Right lobe of liver (tissue), 6 donors: ENCODE results near the gene TAS2R40. TPM values are rescaled to one million over a fixed set of nuclear protein-coding genes. Genes with fewer than 3 reads are reported as not detected.
"Not testable (repeated sequence)": the region's sequence is repeated elsewhere in the genome, so short reads cannot be mapped to it uniquely, and the experiment has no call there.

Experiments used
- ATAC-seq, 4 donors: fragments of 200-7000 bp; cut with Tn5 transposase; one replicate each; pipeline ENCODE4 v1.9.1; 2020; ENCODE audit warnings: mild to moderate bottlenecking in 4 of 4, moderate library complexity in 4 of 4
- DNase-seq, 3 donors: peaks; one replicate each; pipeline ENCODE4 v3.0.0-alpha.2; 2020
- H3K27ac ChIP-seq, 3 donors: fragments of 200-600 bp; one replicate each; pipeline ENCODE4 v1.8.0; 2022
- H3K27me3 ChIP-seq, 2 donors: fragments of 200-600 bp; one replicate each; pipeline ENCODE4 v1.8.0; 2022
- H3K36me3 ChIP-seq, 4 donors: fragments of 200-600 bp; sonication (generic) in 1 of 4; one replicate each; pipeline versions ENCODE4 v1.5.1 to v1.8.0; 2017 to 2022; ENCODE audit warnings: control low read depth in 1 of 4
- H3K4me1 ChIP-seq, 4 donors: fragments of 200-600 bp; sonication (generic) in 1 of 4; one replicate each; pipeline versions ENCODE4 v1.5.1 to v1.8.0; 2017 to 2022; ENCODE audit warnings: control low read depth in 1 of 4
- H3K4me3 ChIP-seq, 3 donors: fragments of 200-600 bp; one replicate each; pipeline ENCODE4 v1.8.0; 2022
- H3K9me3 ChIP-seq, 4 donors: fragments of 200-600 bp; sonication (generic) in 1 of 4; one replicate each; pipeline versions ENCODE4 v1.5.1 to v1.8.0; 2017 to 2022; ENCODE audit warnings: control low read depth in 1 of 4
- POLR2A ChIP-seq: fragments of 450-650 bp; IDR thresholded peaks from one replicate; pipeline ENCODE4 v1.6.1; 2017; ENCODE audit warnings: antibody characterized with exemption, mild to moderate bottlenecking
- WGBS: methylation state at CpG from one replicate; pipeline ENCODE4 v1.1.6; 2018; ENCODE audit warnings: low coverage, low lambda C conversion rate; ENCODE audit not compliant: insufficient coverage; ENCODE audit errors: missing lambda C conversion rate; 5-methylcytosine and 5-hydroxymethylcytosine counted together
- intact Hi-C, 2 donors: fragments of 100-400 bp; cut with DNase I; formaldehyde crosslinking; loops; one replicate each; pipeline versions ENCODE4 v1.11.2 to v1.14.1; 2022
- total RNA-seq, 6 experiments: library from RNA; depleted of rRNA in 2 of 6; stranded (reverse); fragments of >200 nt in 2 of 6; fragmentation: NEBNext Ultra II Directional in 3 of 6; extraction: Animal tissue kit (Norgen Biotek cat#: 25700) in 3 of 6; gene quantifications; one replicate each; pipeline versions ENCODE4 v1.1.0 to v1.2.4, GENCODE V29; 2016 to 2023
- TF ChIP-seq, protein P1 (sequence below), 4 donors: fragments of 200-600 bp in 3 of 4; fragments of 450-650 bp in 1 of 4; IDR thresholded peaks; one replicate each; pipeline versions ENCODE4 v1.5.1 to v1.8.0; 2016 to 2022; ENCODE audit warnings: antibody characterized with exemption in 4 of 4, mild to moderate bottlenecking in 2 of 4
- donor health status: DM: no; HTN: yes; CAD: no.
- donor health status: DM: no; HTN: no; CAD: no.
- donor health status: DM: no; HTN: no; CAD: no.
- donor health status: DM: no; HTN: yes; CAD: no.
- donor health status: DM: no; HTN: yes; CAD: no.

Gene TAS2R40
- total RNA-seq, 6 experiments from 2014 or later = not detected

DNA sequence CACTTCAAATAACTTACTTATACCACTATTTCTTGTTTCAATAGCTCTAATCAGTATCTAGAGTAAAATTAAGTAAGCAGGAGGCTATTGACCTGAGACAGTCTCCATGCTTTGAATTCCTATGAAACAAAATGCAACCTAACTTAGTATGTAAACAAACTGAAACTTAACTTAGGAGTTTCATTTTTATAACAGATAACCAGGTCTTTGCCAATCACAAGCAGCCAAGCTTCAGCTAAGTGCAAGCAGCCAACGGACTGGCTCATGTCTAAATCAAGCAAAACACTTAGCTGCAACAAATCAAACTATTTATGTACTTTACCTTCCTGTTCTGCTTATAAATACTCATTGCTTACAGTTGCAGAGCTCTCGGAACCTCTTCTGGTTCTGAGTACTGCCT, 37.0 kb downstream of the TAS2R40 start:
- Histone ChIP-seq H3K4me1 (peaks cover 0 to 23% (median 0%) of the 10 kb centered on the region in 4 donors), H3K27ac (peak overlapping the region in 2 of 3 donors; percentile 30 to 70), H3K4me3 (peak overlapping the region in 1 of 3 donors; percentile 9), H3K27me3 (no peaks in the 10 kb centered on the region), H3K36me3 (no peaks in the 10 kb centered on the region), H3K9me3 (no peaks in the 10 kb centered on the region)
- intact Hi-C loops = no loop called here
- TF ChIP-seq, protein P1, sequence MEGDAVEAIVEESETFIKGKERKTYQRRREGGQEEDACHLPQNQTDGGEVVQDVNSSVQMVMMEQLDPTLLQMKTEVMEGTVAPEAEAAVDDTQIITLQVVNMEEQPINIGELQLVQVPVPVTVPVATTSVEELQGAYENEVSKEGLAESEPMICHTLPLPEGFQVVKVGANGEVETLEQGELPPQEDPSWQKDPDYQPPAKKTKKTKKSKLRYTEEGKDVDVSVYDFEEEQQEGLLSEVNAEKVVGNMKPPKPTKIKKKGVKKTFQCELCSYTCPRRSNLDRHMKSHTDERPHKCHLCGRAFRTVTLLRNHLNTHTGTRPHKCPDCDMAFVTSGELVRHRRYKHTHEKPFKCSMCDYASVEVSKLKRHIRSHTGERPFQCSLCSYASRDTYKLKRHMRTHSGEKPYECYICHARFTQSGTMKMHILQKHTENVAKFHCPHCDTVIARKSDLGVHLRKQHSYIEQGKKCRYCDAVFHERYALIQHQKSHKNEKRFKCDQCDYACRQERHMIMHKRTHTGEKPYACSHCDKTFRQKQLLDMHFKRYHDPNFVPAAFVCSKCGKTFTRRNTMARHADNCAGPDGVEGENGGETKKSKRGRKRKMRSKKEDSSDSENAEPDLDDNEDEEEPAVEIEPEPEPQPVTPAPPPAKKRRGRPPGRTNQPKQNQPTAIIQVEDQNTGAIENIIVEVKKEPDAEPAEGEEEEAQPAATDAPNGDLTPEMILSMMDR (IDR thresholded peaks at IDR 0.05) = no peak
- TF ChIP-seq POLR2A = no peak
- ATAC-seq (peak; percentile 46 to 61 (median 52)), DNase-seq (peak in 1 of 3 donors; percentile 68)
- WGBS = 5% methylated on average over 2 of the region's 2 CpGs

DNA sequence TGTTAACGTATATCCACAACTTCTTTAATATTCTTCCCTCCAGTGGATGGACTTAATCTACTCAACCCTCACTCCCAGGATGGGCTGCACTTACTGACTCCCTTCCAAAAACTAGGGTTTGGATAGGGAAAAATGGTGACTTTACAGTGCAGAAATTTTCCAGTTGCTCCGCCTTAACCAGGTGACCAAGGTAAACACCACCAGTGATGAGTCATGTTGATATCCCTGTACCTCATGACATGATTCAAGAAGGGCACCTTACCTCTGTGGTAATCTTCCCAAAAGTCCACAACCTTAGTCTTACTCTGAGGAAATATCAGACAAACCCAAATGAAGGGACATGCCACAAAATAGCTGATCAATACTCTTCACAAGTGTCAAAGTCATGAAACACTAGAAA, 37.9 kb downstream of the TAS2R40 start:
- H3K4me3 ChIP-seq = no peak overlapping the region
- no peak for DNase-seq
- intact Hi-C loops = no loop called here
- peaks cover 0 to 1% (median 0%) of the 10 kb centered on the region in 4 donors for H3K36me3 ChIP-seq
- 62% methylated on average over 2 of the region's 2 CpGs for WGBS
- ATAC-seq = peak in 3 of 4 donors; percentile 41 to 63 (median 41)
- H3K4me1 ChIP-seq = peaks cover 0 to 31% (median 3%) of the 10 kb centered on the region in 4 donors
- peak overlapping the region; percentile 12 to 70 (median 30) for H3K27ac ChIP-seq
- TF ChIP-seq, protein P1 (IDR thresholded peaks at IDR 0.05) = no peak
- TF ChIP-seq POLR2A = no peak
- no peaks in the 10 kb centered on the region for H3K9me3 ChIP-seq
- H3K27me3 ChIP-seq = no peaks in the 10 kb centered on the region

DNA sequence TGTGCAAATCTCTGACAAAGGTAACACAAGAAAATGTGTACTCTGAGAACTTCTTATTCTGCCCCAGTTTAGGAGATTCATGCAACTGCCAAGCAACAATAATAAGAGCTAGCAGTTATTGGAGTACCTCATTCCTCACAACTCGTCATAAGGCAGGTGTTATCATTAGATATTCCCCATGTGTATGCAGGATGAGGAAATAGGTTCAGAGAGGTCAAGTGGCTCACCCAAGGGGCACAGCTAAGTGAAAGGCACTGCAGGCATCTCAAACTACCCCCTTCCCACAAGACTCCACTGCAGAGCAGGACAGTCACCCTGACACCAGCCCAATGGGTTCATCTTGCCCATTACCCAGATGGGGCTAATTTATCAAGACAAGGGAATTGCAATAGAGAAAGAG, 40.1 kb downstream of the TAS2R40 start:
- peaks cover 0 to 47% (median 10%) of the 10 kb centered on the region in 4 donors for H3K4me1 ChIP-seq
- no peak for ATAC-seq
- TF ChIP-seq, protein P1 (IDR thresholded peaks at IDR 0.05) = no peak
- no peak for TF ChIP-seq POLR2A
- H3K36me3 ChIP-seq = peaks cover 0 to 18% (median 3%) of the 10 kb centered on the region in 4 donors
- 88% methylated on average over 1 of the region's 1 CpG for WGBS
- no peaks in the 10 kb centered on the region for H3K27me3 ChIP-seq
- intact Hi-C loops = no loop called here
- no peak overlapping the region for H3K27ac ChIP-seq
- H3K9me3 ChIP-seq = no peaks in the 10 kb centered on the region
- no peak overlapping the region for H3K4me3 ChIP-seq
- no peak for DNase-seq

DNA sequence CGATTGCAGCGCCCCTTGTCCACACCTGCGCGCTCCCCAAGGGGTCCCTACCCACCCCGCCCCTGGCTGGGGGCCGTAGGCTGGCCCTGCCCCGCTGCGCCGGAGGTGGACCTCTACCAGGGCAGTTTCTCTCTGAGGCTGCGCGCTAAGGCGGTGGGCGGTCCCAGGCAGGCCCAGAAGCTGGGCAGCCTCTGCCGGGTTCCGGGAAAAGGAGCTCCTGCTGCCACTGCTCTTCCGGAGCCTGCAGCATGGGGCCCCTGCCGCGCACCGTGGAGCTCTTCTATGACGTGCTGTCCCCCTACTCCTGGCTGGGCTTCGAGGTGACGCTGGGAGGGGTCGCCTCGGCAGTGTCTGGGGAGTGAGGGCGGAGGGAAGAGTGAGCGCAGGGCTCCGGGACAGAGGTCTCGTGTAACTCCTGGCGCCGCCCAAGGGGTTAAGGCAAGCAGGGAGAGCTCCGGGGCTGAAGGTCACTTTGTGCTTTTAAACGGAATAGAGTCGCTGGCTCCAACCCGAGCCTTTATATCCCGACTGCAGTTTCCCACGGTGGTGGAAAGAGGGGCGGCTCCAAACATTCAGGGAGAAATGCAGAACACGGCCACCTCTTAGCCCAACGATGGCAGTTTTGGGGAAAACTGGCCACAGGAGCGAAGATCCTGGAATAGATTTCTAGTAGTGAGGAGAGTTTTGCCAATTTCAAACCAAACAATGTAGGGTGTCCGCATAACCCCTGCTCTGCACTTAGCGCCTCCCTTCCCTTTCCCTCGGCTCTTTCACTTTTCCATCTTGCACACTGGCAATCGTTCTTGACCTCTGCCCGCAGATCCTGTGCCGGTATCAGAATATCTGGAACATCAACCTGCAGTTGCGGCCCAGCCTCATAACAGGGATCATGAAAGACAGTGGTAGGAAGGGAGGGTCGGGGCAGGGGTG, 41.7 kb downstream of the TAS2R40 start, which contains the start of gene GSTK1:
Gene GSTK1, plus strand, starts transcription at position 176 of the 930 bp plus-strand sequence. Its CDS starts 73 bp downstream, at position 249.
- TF ChIP-seq, protein P1 (IDR thresholded peaks at IDR 0.05) = no peak
- TF ChIP-seq POLR2A = peak; percentile 90
- Histone ChIP-seq H3K4me1 (peaks cover 0 to 56% (median 10%) of the 10 kb centered on the region in 4 donors), H3K27me3 (no peaks in the 10 kb centered on the region), H3K4me3 (peak within 1 kb of the TSS; percentile 61 to 91 (median 81)), H3K27ac (peak within 1 kb of the TSS; percentile 83 to 88 (median 84)), H3K9me3 (no peaks in the 10 kb centered on the region), H3K36me3 (peaks cover 0 to 34% (median 7%) of the 10 kb centered on the region in 4 donors)
- ATAC-seq (peak; percentile 88 to 96 (median 91)), DNase-seq (peak; percentile 92 to 95 (median 93))
- intact Hi-C loops = no loop called here
- 1% methylated on average over 35 of the region's 48 CpGs for WGBS

DNA sequence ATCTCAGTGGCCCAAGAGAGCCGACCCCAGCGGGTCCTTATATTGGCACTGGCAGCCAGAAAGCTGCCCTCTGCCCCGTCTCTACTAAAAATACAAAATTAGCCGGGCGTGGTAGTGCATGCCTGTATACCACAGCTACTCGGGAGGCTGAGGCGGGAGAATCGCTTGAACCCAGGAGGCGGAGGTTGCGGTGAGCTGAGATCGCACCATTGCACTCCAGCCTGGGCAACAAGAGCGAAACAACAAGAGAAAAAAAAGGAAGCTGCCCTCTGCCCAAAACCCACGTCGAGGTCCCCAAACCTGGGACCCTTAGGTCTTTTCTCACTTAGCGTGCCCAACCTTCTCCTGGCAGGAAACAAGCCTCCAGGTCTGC, 42.3 kb downstream of the TAS2R40 start:
- peaks cover 0 to 41% (median 7%) of the 10 kb centered on the region in 4 donors for H3K36me3 ChIP-seq
- peak overlapping the region; percentile 61 to 91 (median 81) for H3K4me3 ChIP-seq
- ATAC-seq, DNase-seq, H3K9me3 ChIP-seq, H3K27me3 ChIP-seq, intact Hi-C loops: not testable (repeated sequence)
- H3K4me1 ChIP-seq = peaks cover 0 to 56% (median 10%) of the 10 kb centered on the region in 4 donors
- 23% methylated on average over 10 of the region's 15 CpGs for WGBS
- H3K27ac ChIP-seq = peak overlapping the region; percentile 83 to 88 (median 84)
